ENCODE data around the gene LYVE1. TPM values are rescaled to one million over a fixed set of nuclear protein-coding genes. Genes with fewer than 3 reads are reported as not detected.

Gene LYVE1
- total RNA-seq, 1 donor from 2014 or later = 62.9 TPM

DNA sequence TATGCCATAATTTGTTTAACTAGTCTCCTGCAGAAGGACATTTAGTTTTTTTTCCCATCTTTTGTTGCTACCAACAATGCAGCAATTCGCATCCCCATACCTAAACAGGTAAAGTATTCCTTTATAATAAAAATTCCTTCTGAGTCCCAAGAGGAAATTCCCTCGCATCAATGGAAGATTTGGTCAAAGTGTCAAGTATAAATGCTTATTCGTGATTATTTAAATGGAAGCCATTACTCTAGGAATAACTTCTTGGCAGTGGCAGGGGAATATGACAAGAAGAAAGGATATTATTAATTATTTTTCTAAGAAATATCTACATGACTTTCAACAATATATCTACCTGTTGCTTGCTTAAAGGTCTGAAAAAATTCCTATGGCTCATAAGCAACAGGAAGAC is 53.0 kb downstream of the LYVE1 start:
- Histone ChIP-seq H3K9me3 (no peaks in the 10 kb centered on the region), H3K36me3 (peaks cover 0 to 23% of the 10 kb centered on the region in 2 donors), H3K4me3 (no peak overlapping the region), H3K27ac (no peak overlapping the region), H3K27me3 (no peaks in the 10 kb centered on the region), H3K4me1 (peaks cover 24% of the 10 kb centered on the region)
- no peak for TF ChIP-seq CTCF (IDR thresholded peaks at IDR 0.05)
- TF ChIP-seq POLR2AphosphoS5 (IDR thresholded peaks at IDR 0.05; ENCODE audit: insufficient read depth in 1 of 2, low read depth in 1 of 2) = no peak
- TF ChIP-seq POLR2A (IDR thresholded peaks at IDR 0.05) = no peak
- no peak for DNase-seq (ENCODE audit: extremely low spot score in 2 of 2)
- intact Hi-C loops (cut with DNase I) = no loop called here

- intact Hi-C loops (cut with DNase I) = no loop called here
- Histone ChIP-seq H3K4me3 (no peak overlapping the region), H3K27me3 (no peaks in the 10 kb centered on the region), H3K9me3 (no peaks in the 10 kb centered on the region), H3K36me3 (peaks cover 0 to 19% of the 10 kb centered on the region in 2 donors), H3K27ac (no peak overlapping the region), H3K4me1 (peaks cover 24% of the 10 kb centered on the region)
- DNase-seq (ENCODE audit: extremely low spot score in 2 of 2) = no peak
- no peak for TF ChIP-seq CTCF (IDR thresholded peaks at IDR 0.05)
- TF ChIP-seq POLR2AphosphoS5 (IDR thresholded peaks at IDR 0.05; ENCODE audit: insufficient read depth in 1 of 2, low read depth in 1 of 2) = no peak
- TF ChIP-seq POLR2A (IDR thresholded peaks at IDR 0.05) = no peak
These were observed 53.8 kb downstream of the LYVE1 start for GRCh38 chr11:10514709-10515108.

DNA sequence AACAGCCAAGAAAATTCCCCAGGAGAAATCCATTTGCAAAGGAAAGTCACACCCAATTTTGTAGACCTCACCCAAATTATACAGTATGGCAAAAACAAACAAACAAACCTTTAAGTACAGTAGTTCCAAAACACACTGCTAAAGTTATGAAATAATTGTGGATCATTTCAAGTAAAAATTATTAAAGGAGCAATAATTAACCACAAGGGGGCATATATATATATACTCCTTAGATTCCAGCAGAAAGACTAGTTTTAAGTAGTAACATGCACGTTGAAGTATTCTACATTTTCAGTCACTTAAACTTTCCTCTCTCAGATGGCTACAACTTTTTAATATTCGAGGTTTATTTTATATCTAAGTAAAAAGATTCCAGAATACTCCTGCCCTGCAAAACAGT is 54.3 kb downstream of the LYVE1 start:
- intact Hi-C loops (cut with DNase I) = no loop called here
- Histone ChIP-seq H3K4me3 (no peak overlapping the region), H3K27me3 (no peaks in the 10 kb centered on the region), H3K9me3 (no peaks in the 10 kb centered on the region), H3K4me1 (peaks cover 24% of the 10 kb centered on the region), H3K36me3 (peaks cover 0 to 14% of the 10 kb centered on the region in 2 donors), H3K27ac (no peak overlapping the region)
- TF ChIP-seq CTCF (IDR thresholded peaks at IDR 0.05) = peak in 1 of 3 experiments; percentile 34
- no peak for TF ChIP-seq POLR2AphosphoS5 (IDR thresholded peaks at IDR 0.05; ENCODE audit: insufficient read depth in 1 of 2, low read depth in 1 of 2)
- TF ChIP-seq POLR2A (IDR thresholded peaks at IDR 0.05) = no peak
- DNase-seq (ENCODE audit: extremely low spot score in 2 of 2) = no peak

DNA sequence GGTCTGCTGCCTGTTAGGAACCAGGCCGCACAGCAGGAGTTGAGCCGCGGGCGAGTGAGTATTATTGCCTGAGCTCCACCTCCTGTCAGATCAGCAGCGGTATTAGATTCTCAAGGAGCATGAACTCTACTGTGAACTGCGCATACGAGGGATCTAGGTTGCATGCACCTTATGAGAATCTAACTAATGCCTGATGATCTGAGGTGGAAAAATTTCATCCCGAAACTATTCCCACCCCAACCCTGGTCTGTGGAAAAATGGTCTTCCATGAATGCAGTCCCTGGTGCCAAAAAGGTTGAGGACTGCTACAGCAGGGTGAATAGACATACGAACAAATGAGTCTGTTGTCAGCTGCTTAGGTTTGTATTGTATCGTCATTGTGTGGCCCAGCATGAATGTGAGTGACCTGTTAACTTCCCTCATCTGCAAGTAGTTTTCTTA is 57.3 kb downstream of the LYVE1 start:
- Histone ChIP-seq H3K9me3 (no peaks in the 10 kb centered on the region), H3K27ac (no peak overlapping the region), H3K4me3 (no peak overlapping the region), H3K36me3 (peaks cover 0 to 14% of the 10 kb centered on the region in 2 donors), H3K4me1 (peaks cover 12% of the 10 kb centered on the region), H3K27me3 (no peaks in the 10 kb centered on the region)
- DNase-seq (ENCODE audit: extremely low spot score in 2 of 2) = no peak
- intact Hi-C loops (cut with DNase I) = no loop called here
- TF ChIP-seq CTCF (IDR thresholded peaks at IDR 0.05) = no peak

MicroRNAs within 50 kb of the gene (microRNA counts, 767-probe panel; counts per million panel counts)
- 238 to 261 counts per million in 2 donors for microRNA hsa-miR-4485

Other genes with a start within 250 kb of the LYVE1 start
- 20.1 TPM for gene AMPD3, start 113.4 kb downstream of the LYVE1 start, total RNA-seq
- 19.2 TPM for gene RNF141, start 27.5 kb downstream of the LYVE1 start, total RNA-seq
- gene IRAG1, start 125.1 kb upstream of the LYVE1 start, total RNA-seq = 18.2 TPM
- gene CTR9, start 182.6 kb upstream of the LYVE1 start, total RNA-seq = 20.6 TPM
- 368 TPM for gene EIF4G2, start 240.3 kb upstream of the LYVE1 start, total RNA-seq